Lower leg skin (tissue), 3 donors: ENCODE data around the gene SCYL2.

Experiments used
- CTCF ChIP-seq, 3 donors: fragments of 450-650 bp; IDR thresholded peaks; one replicate each; pipeline ENCODE4 v1.5.1; 2016; ENCODE audit warnings: antibody characterized with exemption in 3 of 3, mild to moderate bottlenecking in 3 of 3, moderate library complexity in 2 of 3
- POLR2A ChIP-seq, 2 donors: fragments of 450-650 bp; IDR thresholded peaks; one replicate each; pipeline ENCODE4 v1.6.1; 2016 to 2017; ENCODE audit warnings: antibody characterized with exemption in 2 of 2, mild to moderate bottlenecking in 1 of 2, moderate library complexity in 1 of 2

- no peak for TF ChIP-seq CTCF (IDR thresholded peaks at IDR 0.05)
- TF ChIP-seq POLR2A (IDR thresholded peaks at IDR 0.05) = no peak
Measured at GRCh38 chr12:100365411-100365810, 98.4 kb downstream of the SCYL2 start.
